NB4 (cell line): ENCODE results near the gene ADAMTS12.

ENCODE experiments used
- CTCF ChIP-seq: IDR thresholded peaks from one replicate; pipeline ENCODE4 v1.5.1; 2012; ENCODE audit warnings: low read depth, low read length
- POLR2A ChIP-seq: IDR thresholded peaks from 2 replicates; pipeline ENCODE4 v1.6.1; 2011; ENCODE audit warnings: mild to moderate bottlenecking; ENCODE audit not compliant: insufficient read length; ENCODE audit errors: extremely low read depth

DNA sequence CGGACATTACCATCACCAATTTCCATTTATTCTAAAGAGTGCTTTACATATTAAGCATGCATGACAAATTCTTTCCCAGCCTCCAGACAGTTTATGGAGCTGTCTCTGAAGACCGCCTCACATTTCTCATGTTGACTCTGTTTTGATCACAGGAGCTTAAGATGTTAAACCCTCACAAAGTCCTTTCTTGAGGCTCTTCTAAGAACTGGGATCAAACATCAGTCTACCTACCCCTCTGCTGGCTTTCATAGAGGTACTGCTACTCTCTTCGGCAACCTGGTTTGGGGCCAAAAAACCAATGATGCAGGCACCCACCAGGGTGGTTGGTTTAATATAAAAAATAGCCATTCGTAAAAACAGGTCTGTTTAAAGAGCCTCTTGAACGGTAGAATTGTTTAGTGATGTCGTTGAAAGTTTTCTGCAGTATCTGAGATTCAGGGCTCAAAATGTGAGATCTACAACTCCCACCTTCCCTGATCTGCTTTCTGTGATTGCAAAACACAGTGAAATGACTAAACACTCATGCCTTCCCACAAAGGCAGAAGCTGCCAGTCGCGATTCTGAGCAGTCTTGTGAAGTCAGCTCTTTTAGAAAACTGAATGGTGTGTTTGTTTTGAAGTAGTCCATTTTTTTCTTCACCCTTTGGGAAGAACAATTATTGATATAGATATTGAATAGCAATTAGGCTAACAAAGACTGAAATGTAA, 47.9 kb upstream of the ADAMTS12 start:
- TF ChIP-seq CTCF: no peak
- no peak for TF ChIP-seq POLR2A
